Measurements from ENCODE around the gene TPBGL. TPM values are rescaled to one million over a fixed set of nuclear protein-coding genes. Genes with fewer than 3 reads are reported as not detected.

Gene TPBGL
- total RNA-seq = under 0.01 TPM in 1 of 2 replicates, not detected in the other

GRCh38 chr11:75240311-75241035 lies at the start of gene TPBGL:
TSS of gene TPBGL (plus strand) at chr11:75240774. CDS start at chr11:75241050, 276 bp downstream.

Other genes with a start within 250 kb of the TPBGL start
- gene OR2AT4, start 143.9 kb upstream of the TPBGL start, total RNA-seq = not detected in 2 replicates
- gene SLCO2B1, start 89.7 kb upstream of the TPBGL start, total RNA-seq = 0.09 and 1.2 TPM in 2 replicates
- 76.3 and 161 TPM in 2 replicates for gene ARRB1, start 110.9 kb downstream of the TPBGL start, total RNA-seq
- 4,193 and 4,520 TPM in 2 replicates for gene RPS3, start 158.7 kb downstream of the TPBGL start, total RNA-seq
- gene KLHL35, start 192.4 kb downstream of the TPBGL start, total RNA-seq = 3.2 and 4.9 TPM in 2 replicates

Measured in endothelial cell of coronary artery (primary cell).